ENCODE measurements around the gene ENTHD1. TPM values are rescaled to one million over a fixed set of nuclear protein-coding genes. Genes with fewer than 3 reads are reported as not detected.

Gene ENTHD1
- total and polyA plus RNA-seq, 8 donors: 0.16 TPM; not detected in 7

GRCh38 chr22:39723463-39723862, 170.1 kb downstream of the ENTHD1 start:
- no peak for ATAC-seq
- H3K36me3 ChIP-seq: no peaks in the 10 kb centered on the region
- no peak for TF ChIP-seq CTCF (IDR thresholded peaks at IDR 0.05)
- no peak overlapping the region for H3K27ac ChIP-seq
- H3K4me3 ChIP-seq: no peak overlapping the region
- H3K4me1 ChIP-seq: no peaks in the 10 kb centered on the region
- H3K27me3 ChIP-seq: peaks cover 0 to 81% of the 10 kb centered on the region in 2 donors
- DNase-seq: peak in 1 of 4 donors; percentile 33
- no peaks in the 10 kb centered on the region for H3K9me3 ChIP-seq
- intact Hi-C loops (cut with DNase I): no loop called here

- H3K9me3 ChIP-seq: no peaks in the 10 kb centered on the region
- H3K36me3 ChIP-seq: no peaks in the 10 kb centered on the region
- intact Hi-C loops (cut with DNase I): no loop called here
- H3K4me1 ChIP-seq: no peaks in the 10 kb centered on the region
- TF ChIP-seq CTCF (IDR thresholded peaks at IDR 0.05): no peak
- peaks cover 0 to 71% of the 10 kb centered on the region in 2 donors for H3K27me3 ChIP-seq
- H3K4me3 ChIP-seq: no peak overlapping the region
- DNase-seq: no peak
- ATAC-seq: no peak
- no peak overlapping the region for H3K27ac ChIP-seq
Measured at GRCh38 chr22:39722501-39722900, 171.1 kb downstream of the ENTHD1 start.

- no peaks in the 10 kb centered on the region for H3K4me1 ChIP-seq
- H3K27me3 ChIP-seq: peaks cover 0 to 66% of the 10 kb centered on the region in 2 donors
- H3K36me3 ChIP-seq: no peaks in the 10 kb centered on the region
- no peak for DNase-seq
- no peak overlapping the region for H3K4me3 ChIP-seq
- intact Hi-C loops (cut with DNase I): no loop called here
- TF ChIP-seq CTCF (IDR thresholded peaks at IDR 0.05): no peak
- no peak for ATAC-seq
- H3K27ac ChIP-seq: no peak overlapping the region
- no peaks in the 10 kb centered on the region for H3K9me3 ChIP-seq
Measured at GRCh38 chr22:39722032-39722325, 171.6 kb downstream of the ENTHD1 start.

GRCh38 chr22:39721206-39722031, 172.1 kb downstream of the ENTHD1 start:
- no peaks in the 10 kb centered on the region for H3K36me3 ChIP-seq
- TF ChIP-seq CTCF (IDR thresholded peaks at IDR 0.05): no peak
- H3K27me3 ChIP-seq: peaks cover 0 to 60% of the 10 kb centered on the region in 2 donors
- no peak overlapping the region for H3K4me3 ChIP-seq
- ATAC-seq (no peak), DNase-seq (no peak)
- H3K4me1 ChIP-seq: no peaks in the 10 kb centered on the region
- intact Hi-C loops (cut with DNase I): no loop called here
- no peak overlapping the region for H3K27ac ChIP-seq
- no peaks in the 10 kb centered on the region for H3K9me3 ChIP-seq

GRCh38 chr22:39719559-39720450, 173.8 kb downstream of the ENTHD1 start:
- Histone ChIP-seq H3K36me3 (no peaks in the 10 kb centered on the region), H3K4me1 (no peaks in the 10 kb centered on the region), H3K27me3 (peaks cover 0 to 45% of the 10 kb centered on the region in 2 donors), H3K9me3 (no peaks in the 10 kb centered on the region), H3K4me3 (no peak overlapping the region), H3K27ac (no peak overlapping the region)
- intact Hi-C loops (cut with DNase I): no loop called here
- no peak for ATAC-seq
- no peak for DNase-seq
- TF ChIP-seq CTCF (IDR thresholded peaks at IDR 0.05): no peak
